GM23338 (cell line): ENCODE measurements around the gene CMSS1. TPM values are rescaled to one million over a fixed set of nuclear protein-coding genes. Genes with fewer than 3 reads are reported as not detected.

Source experiments
- ATAC-seq: fragments of 200-7000 bp; cut with Tn5 transposase; 3 replicates; pipeline ENCODE4 v1.9.1; 2020
- DNase-seq: peaks from one replicate; pipeline ENCODE4 v3.0.0-alpha.2; 2015; ENCODE audit warnings: low spot score
- H2AFZ ChIP-seq: fragments of 200-600 bp; sonication (generic); 2 replicates; pipeline ENCODE4 v1.8.0; 2016; ENCODE audit warnings: antibody characterized with exemption, mild to moderate bottlenecking, moderate library complexity
- H3F3A ChIP-seq: fragments of 200-600 bp; sonication (generic); replicated peaks from 2 replicates; pipeline ENCODE4 v1.8.0; 2017; ENCODE audit warnings: antibody characterized with exemption, mixed run types, low read depth
- H3K27ac ChIP-seq: fragments of 200-600 bp; sonication (generic); 2 replicates; pipeline ENCODE4 v1.6.1; 2016; ENCODE audit warnings: low read depth
- H3K27me3 ChIP-seq: fragments of 200-600 bp; sonication (generic); 2 replicates; pipeline ENCODE4 v1.8.0; 2016; ENCODE audit warnings: mild to moderate bottlenecking, mixed run types, moderate library complexity; ENCODE audit not compliant: insufficient read depth
- H3K36me3 ChIP-seq: fragments of 200-600 bp; sonication (generic); 2 replicates; pipeline ENCODE4 v1.8.0; 2016; ENCODE audit warnings: mild to moderate bottlenecking; ENCODE audit not compliant: insufficient read depth
- H3K4me1 ChIP-seq: fragments of 200-600 bp; sonication (generic); 2 replicates; pipeline ENCODE4 v1.8.0; 2016; ENCODE audit warnings: mild to moderate bottlenecking, moderate library complexity; ENCODE audit not compliant: insufficient read depth
- H3K4me2 ChIP-seq: fragments of 200-600 bp; sonication (generic); 2 replicates; pipeline ENCODE4 v1.7.1; 2017; ENCODE audit warnings: mixed run types
- H3K4me3 ChIP-seq: fragments of 200-600 bp; sonication (generic); 2 replicates; pipeline ENCODE4 v1.6.1; 2016; ENCODE audit warnings: mixed run types
- H3K79me2 ChIP-seq: fragments of 200-600 bp; sonication (generic); replicated peaks from 2 replicates; pipeline ENCODE4 v1.8.0; 2017; ENCODE audit warnings: mild to moderate bottlenecking; ENCODE audit not compliant: insufficient read depth
- H3K9me2 ChIP-seq: fragments of 200-600 bp; sonication (generic); 2 replicates; pipeline ENCODE4 v1.8.0; 2017; ENCODE audit not compliant: insufficient read depth
- H4K20me1 ChIP-seq: fragments of 200-600 bp; sonication (generic); replicated peaks from 2 replicates; pipeline ENCODE4 v1.8.0; 2017; ENCODE audit warnings: mild to moderate bottlenecking; ENCODE audit not compliant: insufficient read depth
- H3K27ac Mint-ChIP-seq: 2 replicates; pipeline ENCODE4 v1.8.0; 2020; ENCODE audit warnings: inconsistent platforms, mild to moderate bottlenecking, moderate library complexity, mixed read lengths
- H3K27me3 Mint-ChIP-seq: 3 replicates; pipeline ENCODE4 v1.8.0; 2022; ENCODE audit warnings: low read depth, mild to moderate bottlenecking, moderate library complexity, mixed read lengths, inconsistent platforms; ENCODE audit not compliant: insufficient read depth, poor library complexity
- H3K36me3 Mint-ChIP-seq: 3 replicates; pipeline ENCODE4 v1.8.0; 2021; ENCODE audit warnings: low read depth, mild to moderate bottlenecking, inconsistent platforms, moderate library complexity, mixed read lengths
- H3K4me1 Mint-ChIP-seq: 3 replicates; pipeline ENCODE4 v1.8.0; 2020; ENCODE audit warnings: mild to moderate bottlenecking, inconsistent platforms, mixed read lengths
- H3K4me3 Mint-ChIP-seq: 3 replicates; pipeline ENCODE4 v1.8.0; 2021; ENCODE audit warnings: moderate library complexity, mild to moderate bottlenecking, inconsistent platforms, mixed read lengths
- H3K9me3 Mint-ChIP-seq: 3 replicates; pipeline ENCODE4 v1.8.0; 2020; ENCODE audit warnings: moderate library complexity, mild to moderate bottlenecking, inconsistent platforms, mixed read lengths
- CTCF ChIP-seq, 2 experiments: fragments of 200-600 bp in 1 of 2; sonication (generic) in 1 of 2; conservative IDR thresholded peaks; 2 replicates each; pipeline versions ENCODE4 v1.5.1 to v1.6.1; 2016 to 2017; ENCODE audit warnings: antibody characterized with exemption in 2 of 2, low read depth in 2 of 2, mild to moderate bottlenecking in 2 of 2, moderate library complexity in 1 of 2
- JUNB ChIP-seq: IDR thresholded peaks from one replicate; pipeline ENCODE4 v1.6.1; 2016; ENCODE audit warnings: antibody characterized with exemption; ENCODE audit not compliant: unreplicated experiment
- NANOG ChIP-seq: IDR thresholded peaks from 2 replicates; pipeline ENCODE4 v1.6.1; 2016; ENCODE audit warnings: antibody characterized with exemption, borderline replicate concordance
- POLR2AphosphoS5 ChIP-seq: IDR thresholded peaks from 2 replicates; pipeline ENCODE4 v1.6.1; 2016; ENCODE audit warnings: antibody characterized with exemption, low read depth
- STAT1 ChIP-seq: IDR thresholded peaks from one replicate; pipeline ENCODE4 v1.6.1; 2016; ENCODE audit warnings: antibody characterized with exemption; ENCODE audit not compliant: unreplicated experiment
- ZNF114 ChIP-seq: fragments of 250-450 bp; sonication (Bioruptor Pico); IDR thresholded peaks from 2 replicates; pipeline ENCODE4 v1.5.0; 2020; ENCODE audit warnings: mild to moderate bottlenecking, moderate library complexity
- ZNF331 ChIP-seq: fragments of 250-450 bp; sonication (Bioruptor Pico); IDR thresholded peaks from 2 replicates; pipeline ENCODE4 v1.5.0; 2020; ENCODE audit warnings: low read depth, mild to moderate bottlenecking, moderate library complexity
- ZNF462 ChIP-seq: fragments of 250-450 bp; sonication (Bioruptor Pico); IDR thresholded peaks from 2 replicates; pipeline ENCODE4 v1.5.0; 2020; ENCODE audit warnings: mild to moderate bottlenecking, moderate library complexity
- polyA plus RNA-seq: library from polyadenylated mRNA; unstranded; fragments of >200 nt; fragmentation: Nextera tagmentation; extraction: Ambion mirVana; gene quantifications from 2 replicates; pipeline ENCODE4 v1.2.1, GENCODE V29; 2016
- total RNA-seq: library from RNA; depleted of rRNA; stranded (reverse); fragments of >200 nt; shearing (Covaris generic); gene quantifications from 2 replicates; pipeline ENCODE4 v1.2.3, GENCODE V29; 2014

The CMSS1 gene
- total and polyA plus RNA-seq, 2 experiments from 2014 or later, result 39.4 to 187 TPM

DNA sequence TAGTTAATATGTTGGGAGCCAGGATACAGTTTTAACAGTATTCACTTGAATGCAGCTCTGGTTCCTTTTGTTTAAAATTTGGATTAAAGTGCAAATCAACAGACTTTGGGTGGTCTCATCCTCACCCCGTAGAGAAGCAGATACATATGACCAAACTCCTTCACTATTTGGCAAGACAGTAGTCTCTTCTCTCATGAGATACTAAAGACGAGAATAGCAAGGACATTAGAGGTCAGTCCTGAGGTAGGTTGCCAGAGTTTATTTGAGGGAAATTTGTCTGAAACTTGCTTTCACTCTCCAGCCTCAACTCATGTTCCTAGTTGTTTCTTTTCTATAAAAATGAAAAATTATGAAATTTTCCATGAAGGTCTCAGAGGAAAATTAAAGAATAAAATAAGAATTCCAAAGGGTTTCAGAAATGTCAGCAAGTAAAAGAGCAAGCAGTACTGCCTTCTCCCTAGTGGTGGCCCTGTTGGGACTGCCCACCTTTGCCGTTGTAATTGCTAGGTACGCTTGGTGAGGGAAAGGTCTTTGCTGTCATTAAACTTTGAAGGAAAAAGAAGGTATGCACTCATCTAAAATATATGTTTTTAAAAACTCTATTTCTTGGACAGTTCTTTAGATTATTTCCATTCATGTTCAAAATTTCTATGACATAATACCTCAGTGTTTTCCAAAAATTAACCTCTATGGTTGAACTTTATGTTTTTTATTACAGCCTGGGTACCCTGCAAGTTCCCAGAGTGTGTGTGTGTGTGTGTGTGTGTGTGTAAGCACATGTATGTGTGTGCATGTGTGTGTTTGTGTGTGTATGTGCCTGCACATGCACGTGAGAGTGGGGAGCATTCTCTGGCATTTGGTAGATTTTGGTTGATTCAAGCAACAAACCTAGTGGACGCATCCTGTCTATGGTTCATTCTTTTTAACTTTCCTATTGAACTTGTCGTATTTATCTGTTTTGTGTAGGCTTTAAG is 111.4 kb downstream of the CMSS1 start:
- H3K27me3 ChIP-seq, result no peaks in the 10 kb centered on the region
- ATAC-seq, result peak; percentile 64
- H3K27me3 Mint-ChIP-seq, result peaks cover 4% of the 10 kb centered on the region
- no peaks in the 10 kb centered on the region for H3K9me2 ChIP-seq
- no peaks in the 10 kb centered on the region for H4K20me1 ChIP-seq
- peak; percentile 58 for DNase-seq
- H3K27ac ChIP-seq, result peak overlapping the region; percentile 80
- peak overlapping the region; percentile 37; the same call in 2 of the 3 replicates for H3K4me3 Mint-ChIP-seq
- peaks cover 10% of the 10 kb centered on the region; the same call in 1 of the 2 replicates for H3K79me2 ChIP-seq
- no peak overlapping the region for H2AFZ ChIP-seq
- H3K4me2 ChIP-seq, result peak overlapping the region; percentile 35
- no peaks in the 10 kb centered on the region for H3K36me3 Mint-ChIP-seq
- H3K9me3 Mint-ChIP-seq, result no peaks in the 10 kb centered on the region; the same call in 2 of the 3 replicates
- H3K4me3 ChIP-seq, result 0 out of 2 replicates have a peak overlapping the region, but pooled peaks have one; percentile 15
- H3K36me3 ChIP-seq, result no peaks in the 10 kb centered on the region
- peaks cover 57% of the 10 kb centered on the region for H3K4me1 ChIP-seq
- peaks cover 66% of the 10 kb centered on the region for H3K4me1 Mint-ChIP-seq
- H3K27ac Mint-ChIP-seq, result peak overlapping the region; percentile 90
- no peaks in the 10 kb centered on the region for H3F3A ChIP-seq
- peak; percentile 48 to 59 for TF ChIP-seq CTCF (conservative IDR thresholded peaks at IDR 0.05; ENCODE audit: low read depth in 2 of 2)
- no peak for TF ChIP-seq POLR2AphosphoS5

- H3K27me3 Mint-ChIP-seq, result peaks cover 4% of the 10 kb centered on the region
- ATAC-seq, result no peak
- no peaks in the 10 kb centered on the region for H3K36me3 ChIP-seq
- H3K79me2 ChIP-seq, result peaks cover 10% of the 10 kb centered on the region; the same call in 1 of the 2 replicates
- 0 out of 2 replicates have a peak overlapping the region, but pooled peaks have one; percentile 80 for H3K27ac ChIP-seq
- no peaks in the 10 kb centered on the region; the same call in 2 of the 3 replicates for H3K9me3 Mint-ChIP-seq
- H2AFZ ChIP-seq, result no peak overlapping the region
- no peak overlapping the region for H3K4me3 Mint-ChIP-seq
- H3F3A ChIP-seq, result no peaks in the 10 kb centered on the region
- no peaks in the 10 kb centered on the region for H4K20me1 ChIP-seq
- 0 out of 2 replicates have a peak overlapping the region, but pooled peaks have one; percentile 13 for H3K4me2 ChIP-seq
- H3K4me1 Mint-ChIP-seq, result peaks cover 61% of the 10 kb centered on the region
- H3K36me3 Mint-ChIP-seq, result no peaks in the 10 kb centered on the region
- H3K4me1 ChIP-seq, result peaks cover 53% of the 10 kb centered on the region
- H3K9me2 ChIP-seq, result no peaks in the 10 kb centered on the region
- H3K27me3 ChIP-seq, result no peaks in the 10 kb centered on the region
- H3K27ac Mint-ChIP-seq, result peak overlapping the region; percentile 43; the same call in 1 of the 2 replicates
- H3K4me3 ChIP-seq, result no peak overlapping the region
- DNase-seq, result no peak
- TF ChIP-seq STAT1 (no peak), ZNF114 (no peak), ZNF462 (no peak), ZNF331 (no peak), JUNB (no peak), NANOG (no peak)
Measured at GRCh38 chr3:99929745-99930139, 112.1 kb downstream of the CMSS1 start.
